Hepatocyte (in vitro differentiated cells): ENCODE results near the gene SPOPL. TPM values are rescaled to one million over a fixed set of nuclear protein-coding genes. Genes with fewer than 3 reads are reported as not detected.

Experiments used
- DNase-seq: peaks from one replicate; pipeline ENCODE4 v3.0.0-alpha.2; 2016; ENCODE audit warnings: low spot score
- H2AFZ ChIP-seq: fragments of 200-600 bp; sonication (generic); 2 replicates; pipeline ENCODE4 v1.6.0; 2016; ENCODE audit warnings: antibody characterized with exemption, mild to moderate bottlenecking
- H3K27ac ChIP-seq: fragments of 200-600 bp; sonication (generic); 2 replicates; pipeline ENCODE4 v1.5.1; 2016; ENCODE audit warnings: mild to moderate bottlenecking
- H3K27me3 ChIP-seq: fragments of 200-600 bp; sonication (generic); 2 replicates; pipeline ENCODE4 v1.6.1; 2016
- H3K36me3 ChIP-seq: fragments of 200-600 bp; sonication (generic); replicated peaks from 2 replicates; pipeline ENCODE4 v1.5.1; 2016; ENCODE audit warnings: low read depth; ENCODE audit not compliant: insufficient read depth
- H3K4me1 ChIP-seq: fragments of 200-600 bp; sonication (generic); 2 replicates; pipeline ENCODE4 v1.5.1; 2016; ENCODE audit warnings: mild to moderate bottlenecking, moderate library complexity; ENCODE audit not compliant: insufficient read depth
- H3K4me2 ChIP-seq: fragments of 200-600 bp; sonication (generic); 2 replicates; pipeline ENCODE4 v1.6.0; 2016
- H3K4me3 ChIP-seq: fragments of 200-600 bp; sonication (generic); 2 replicates; pipeline ENCODE4 v1.5.1; 2016; ENCODE audit warnings: mild to moderate bottlenecking
- H3K79me2 ChIP-seq: fragments of 200-600 bp; sonication (generic); 2 replicates; pipeline ENCODE4 v1.6.0; 2017; ENCODE audit warnings: mild to moderate bottlenecking
- H3K9me2 ChIP-seq: fragments of 200-600 bp; sonication (generic); replicated peaks from 2 replicates; pipeline ENCODE4 v1.6.0; 2017; ENCODE audit warnings: mild to moderate bottlenecking; ENCODE audit not compliant: insufficient read depth
- H3K9me3 ChIP-seq: fragments of 200-600 bp; sonication (generic); 2 replicates; pipeline ENCODE4 v1.5.1; 2016; ENCODE audit warnings: low read depth, mild to moderate bottlenecking
- H4K20me1 ChIP-seq: fragments of 200-600 bp; sonication (generic); 2 replicates; pipeline ENCODE4 v1.6.0; 2016; ENCODE audit warnings: mild to moderate bottlenecking; ENCODE audit not compliant: insufficient read depth, poor library complexity, severe bottlenecking
- EZH2 ChIP-seq: fragments of 200-600 bp; sonication (generic); IDR thresholded peaks from 2 replicates; pipeline ENCODE4 v1.6.1; 2016; ENCODE audit warnings: antibody characterized with exemption, mild to moderate bottlenecking, borderline replicate concordance
- EZH2phosphoT487 ChIP-seq: fragments of 200-600 bp; sonication (generic); IDR thresholded peaks from one replicate; pipeline ENCODE4 v1.6.1; 2018; ENCODE audit warnings: antibody characterized with exemption, mild to moderate bottlenecking, low read depth, moderate library complexity; ENCODE audit not compliant: unreplicated experiment, severe bottlenecking
- WGBS: methylation state at CpG from one replicate; pipeline ENCODE4 v1.1.6; 2016; ENCODE audit warnings: low lambda C conversion rate; ENCODE audit errors: missing lambda C conversion rate; 5-methylcytosine and 5-hydroxymethylcytosine counted together
- polyA plus RNA-seq: library from polyadenylated mRNA; unstranded; fragments of >200 nt; fragmentation: Nextera tagmentation; extraction: Ambion mirVana; gene quantifications from 2 replicates; pipeline ENCODE4 v1.2.1, GENCODE V29; 2016
- total RNA-seq: library from RNA; depleted of rRNA; stranded (reverse); fragments of >200 nt; gene quantifications from 2 replicates; pipeline ENCODE4 v1.2.3, GENCODE V29; 2014
- TF ChIP-seq, protein P1 (sequence below): fragments of 200-600 bp; sonication (generic); IDR thresholded peaks from 2 replicates; pipeline ENCODE4 v1.5.1; 2016; ENCODE audit warnings: antibody characterized with exemption, mild to moderate bottlenecking; ENCODE audit not compliant: poor library complexity

Gene SPOPL
- total and polyA plus RNA-seq, 2 experiments from 2014 or later, result 6.1 to 37.0 TPM

- H4K20me1 ChIP-seq, result no peaks in the 10 kb centered on the region
- TF ChIP-seq, protein P1, sequence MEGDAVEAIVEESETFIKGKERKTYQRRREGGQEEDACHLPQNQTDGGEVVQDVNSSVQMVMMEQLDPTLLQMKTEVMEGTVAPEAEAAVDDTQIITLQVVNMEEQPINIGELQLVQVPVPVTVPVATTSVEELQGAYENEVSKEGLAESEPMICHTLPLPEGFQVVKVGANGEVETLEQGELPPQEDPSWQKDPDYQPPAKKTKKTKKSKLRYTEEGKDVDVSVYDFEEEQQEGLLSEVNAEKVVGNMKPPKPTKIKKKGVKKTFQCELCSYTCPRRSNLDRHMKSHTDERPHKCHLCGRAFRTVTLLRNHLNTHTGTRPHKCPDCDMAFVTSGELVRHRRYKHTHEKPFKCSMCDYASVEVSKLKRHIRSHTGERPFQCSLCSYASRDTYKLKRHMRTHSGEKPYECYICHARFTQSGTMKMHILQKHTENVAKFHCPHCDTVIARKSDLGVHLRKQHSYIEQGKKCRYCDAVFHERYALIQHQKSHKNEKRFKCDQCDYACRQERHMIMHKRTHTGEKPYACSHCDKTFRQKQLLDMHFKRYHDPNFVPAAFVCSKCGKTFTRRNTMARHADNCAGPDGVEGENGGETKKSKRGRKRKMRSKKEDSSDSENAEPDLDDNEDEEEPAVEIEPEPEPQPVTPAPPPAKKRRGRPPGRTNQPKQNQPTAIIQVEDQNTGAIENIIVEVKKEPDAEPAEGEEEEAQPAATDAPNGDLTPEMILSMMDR, result no peak
- TF ChIP-seq EZH2phosphoT487 (no peak), EZH2 (no peak)
- no peaks in the 10 kb centered on the region for H3K79me2 ChIP-seq
- DNase-seq, result no peak
- H2AFZ ChIP-seq, result no peak overlapping the region
- H3K36me3 ChIP-seq, result no peaks in the 10 kb centered on the region
- H3K27ac ChIP-seq, result no peak overlapping the region
- WGBS, result 97% methylated on average over 3 of the region's 3 CpGs
- H3K9me2 ChIP-seq, result no peaks in the 10 kb centered on the region
- H3K4me1 ChIP-seq, result no peaks in the 10 kb centered on the region
- H3K27me3 ChIP-seq, result no peaks in the 10 kb centered on the region
- H3K4me3 ChIP-seq, result no peak overlapping the region
- no peaks in the 10 kb centered on the region for H3K9me3 ChIP-seq
- H3K4me2 ChIP-seq, result no peak overlapping the region
Measured at GRCh38 chr2:138579556-138579955, 78.0 kb downstream of the SPOPL start.

GRCh38 chr2:138581909-138582308 lies 80.3 kb downstream of the SPOPL start:
- Histone ChIP-seq H4K20me1 (no peaks in the 10 kb centered on the region), H3K4me1 (no peaks in the 10 kb centered on the region), H3K27me3 (no peaks in the 10 kb centered on the region), H3K4me2 (no peak overlapping the region), H3K9me2 (no peaks in the 10 kb centered on the region), H3K27ac (no peak overlapping the region), H3K4me3 (no peak overlapping the region), H3K9me3 (no peaks in the 10 kb centered on the region), H3K36me3 (no peaks in the 10 kb centered on the region), H2AFZ (no peak overlapping the region), H3K79me2 (no peaks in the 10 kb centered on the region)
- TF ChIP-seq, protein P1, result no peak
- no peak for TF ChIP-seq EZH2
- no peak for DNase-seq
- 98% methylated on average over 1 of the region's 1 CpG for WGBS

- Histone ChIP-seq H3K4me1 (no peaks in the 10 kb centered on the region), H3K9me3 (no peaks in the 10 kb centered on the region), H3K9me2 (no peaks in the 10 kb centered on the region), H3K27me3 (no peaks in the 10 kb centered on the region), H3K79me2 (no peaks in the 10 kb centered on the region), H2AFZ (no peak overlapping the region), H3K27ac (no peak overlapping the region), H3K36me3 (no peaks in the 10 kb centered on the region), H3K4me2 (no peak overlapping the region), H4K20me1 (no peaks in the 10 kb centered on the region), H3K4me3 (no peak overlapping the region)
- WGBS, result 82% methylated on average over 1 of the region's 1 CpG
- TF ChIP-seq EZH2phosphoT487, result no peak
- TF ChIP-seq, protein P1, result no peak
- TF ChIP-seq EZH2, result no peak
- DNase-seq, result no peak
Measured at GRCh38 chr2:138589663-138590062, 88.1 kb downstream of the SPOPL start.

DNA sequence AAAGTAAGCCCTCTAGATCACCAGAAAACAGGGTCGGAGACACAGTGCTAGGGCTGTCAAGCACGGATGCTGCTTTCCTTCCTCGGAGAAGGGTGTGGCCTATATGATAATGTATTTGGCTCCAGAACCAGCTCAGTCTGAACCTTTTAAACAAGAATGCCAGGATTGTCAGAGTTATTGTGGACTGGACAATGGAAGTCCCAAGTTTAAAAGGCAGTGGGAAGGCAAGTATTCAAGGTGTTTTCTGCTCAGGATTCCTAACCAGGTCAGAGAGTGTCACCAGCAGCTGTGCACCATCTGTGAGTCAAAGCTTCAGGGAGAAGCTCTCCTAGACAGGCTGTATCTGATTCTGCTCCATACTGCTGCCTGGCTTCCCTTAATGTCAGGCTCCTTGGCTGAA lies 94.8 kb downstream of the SPOPL start:
- WGBS, result 89% methylated on average over 3 of the region's 3 CpGs
- H4K20me1 ChIP-seq, result no peaks in the 10 kb centered on the region
- no peaks in the 10 kb centered on the region for H3K36me3 ChIP-seq
- no peak overlapping the region for H3K4me3 ChIP-seq
- H3K4me1 ChIP-seq, result no peaks in the 10 kb centered on the region
- TF ChIP-seq, protein P1, result no peak
- TF ChIP-seq EZH2phosphoT487 (no peak), EZH2 (no peak)
- H3K27ac ChIP-seq, result no peak overlapping the region
- H3K9me3 ChIP-seq, result no peaks in the 10 kb centered on the region
- H3K4me2 ChIP-seq, result no peak overlapping the region
- no peaks in the 10 kb centered on the region for H3K79me2 ChIP-seq
- H3K27me3 ChIP-seq, result no peaks in the 10 kb centered on the region
- DNase-seq, result no peak
- no peak overlapping the region for H2AFZ ChIP-seq
- no peaks in the 10 kb centered on the region for H3K9me2 ChIP-seq
